Activated CD4-positive, alpha-beta T cell treated with anti-CD3 and anti-CD28 coated beads, Interleukin-2, amount 50 U/mL, for 16 hours (primary cell): Measurements from ENCODE around the gene MAN1A1.
"Not testable (repeated sequence)": the region's sequence is repeated elsewhere in the genome, so short reads cannot be mapped to it uniquely, and the experiment has no call there.

ENCODE experiments used
- DNase-seq: peaks from one replicate; pipeline ENCODE4 v3.0.0-alpha.2; 2020

The MAN1A1 gene

DNA sequence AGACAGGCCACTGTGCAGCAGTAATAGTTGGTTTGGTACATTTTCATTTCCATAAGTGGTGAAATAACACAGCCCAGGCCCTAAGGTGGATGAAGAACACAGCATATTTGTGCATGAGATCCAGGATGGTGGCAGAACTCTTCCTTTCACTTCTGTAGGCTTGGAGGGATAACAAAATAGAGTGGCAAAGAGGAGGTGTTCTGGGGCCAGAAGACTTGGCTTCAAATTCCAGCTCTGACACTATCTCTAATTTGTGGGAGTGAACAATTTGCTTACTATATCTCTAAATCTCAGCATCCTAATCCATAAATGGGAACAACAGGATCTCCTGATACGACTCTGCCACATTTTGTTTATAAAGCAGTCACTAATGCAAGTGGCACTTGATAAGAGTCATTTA lies 159.4 kb downstream of the MAN1A1 start:
- no peak for DNase-seq

DNA sequence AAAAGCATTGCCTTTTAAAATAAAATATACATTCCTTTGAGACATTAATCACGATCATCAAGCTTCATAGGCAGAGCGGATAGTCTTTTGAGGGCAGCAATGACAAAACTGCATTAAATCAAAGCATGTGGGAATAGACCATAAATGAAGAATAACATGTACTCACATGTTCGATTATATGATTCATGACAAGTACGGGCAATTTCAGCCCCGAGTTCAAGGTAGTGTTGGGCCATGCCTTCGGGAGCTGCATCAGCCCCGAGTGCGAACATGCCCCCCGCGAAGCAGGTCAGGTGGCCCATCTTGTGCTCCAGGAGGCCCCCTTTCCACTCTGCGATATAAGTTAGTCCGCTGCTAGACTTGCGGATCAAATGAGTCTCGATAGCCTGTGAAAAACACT lies 160.1 kb downstream of the MAN1A1 start:
- DNase-seq = no peak

DNA sequence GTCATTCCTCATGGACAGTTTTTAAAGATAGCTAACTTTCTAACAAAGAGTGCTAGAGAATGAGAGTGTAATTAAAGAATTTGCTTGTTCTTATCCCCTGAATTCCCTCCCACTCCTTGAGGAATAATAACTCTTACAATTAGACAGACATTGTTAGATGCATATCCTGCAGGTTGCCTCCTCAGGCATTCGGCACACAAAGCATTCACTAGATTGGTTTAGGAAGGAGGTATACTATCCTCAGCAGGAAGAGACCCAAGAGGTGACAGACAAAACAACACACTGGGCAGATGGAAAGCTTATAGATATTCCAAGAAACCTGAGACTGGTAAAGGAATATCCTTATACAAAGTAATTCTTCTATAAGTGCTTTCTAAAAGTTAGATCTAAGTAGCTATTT lies 162.0 kb downstream of the MAN1A1 start:
- DNase-seq = no peak

DNA sequence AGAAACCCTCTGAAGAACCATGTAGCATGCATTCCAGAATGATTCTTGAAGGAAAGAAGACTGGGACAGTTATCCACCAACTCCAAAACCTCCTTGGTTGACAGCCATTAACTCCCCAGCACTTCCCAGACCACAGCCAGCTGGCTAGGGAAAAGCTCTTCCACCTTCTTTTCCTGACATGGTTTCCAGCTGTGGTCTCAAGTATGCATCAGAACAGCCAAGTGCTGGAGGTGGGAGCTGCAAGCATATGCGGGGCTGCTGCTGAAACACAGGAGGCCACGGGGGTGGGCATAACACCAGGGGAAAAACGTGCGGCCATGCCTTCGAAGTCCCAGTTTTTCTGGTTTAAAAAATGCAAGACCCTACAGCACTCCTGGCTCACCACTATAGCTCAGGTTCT lies 163.1 kb downstream of the MAN1A1 start:
- no peak for DNase-seq

GRCh38 chr6:119184008-119184648 lies 165.4 kb downstream of the MAN1A1 start:
- no peak for DNase-seq

DNA sequence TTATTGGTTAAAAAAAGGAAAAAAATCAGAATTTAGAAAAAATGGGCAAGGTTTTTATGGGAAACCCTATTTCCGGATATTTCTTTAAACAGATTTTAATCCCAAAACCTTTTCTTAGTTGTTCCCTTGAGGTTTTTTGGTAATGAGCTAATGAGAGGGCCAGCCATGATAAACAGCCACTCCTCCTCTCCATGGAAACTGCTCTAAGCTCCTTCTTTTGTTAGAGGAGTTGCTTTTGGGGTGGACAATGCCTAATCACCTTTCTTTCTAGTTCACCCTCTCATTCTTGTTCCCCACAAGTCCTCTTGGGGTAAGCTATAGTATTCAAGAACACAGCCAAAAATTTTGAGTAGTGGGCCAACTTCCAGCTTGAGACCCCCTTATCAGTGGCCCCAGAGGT lies 166.1 kb downstream of the MAN1A1 start:
- DNase-seq = no peak

DNA sequence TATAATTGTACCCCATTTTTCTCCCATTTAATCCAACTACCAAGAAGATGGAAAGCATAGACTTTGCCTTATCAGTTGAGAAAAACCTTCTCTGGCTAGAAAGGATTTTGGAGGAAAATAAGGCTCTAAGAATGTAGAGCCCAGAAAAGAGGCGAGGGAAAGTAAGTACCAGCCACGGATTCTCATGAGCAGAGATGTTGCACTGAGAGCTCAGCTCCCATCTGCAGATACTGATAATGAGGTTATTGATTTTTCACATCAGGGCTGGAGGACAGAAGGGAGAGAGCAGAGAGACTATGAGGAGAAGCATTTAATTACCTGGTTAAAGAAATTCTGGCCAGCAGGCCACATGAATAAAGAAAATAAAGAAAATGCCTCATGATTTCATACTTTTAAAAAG lies 166.7 kb downstream of the MAN1A1 start:
- no peak for DNase-seq

DNA sequence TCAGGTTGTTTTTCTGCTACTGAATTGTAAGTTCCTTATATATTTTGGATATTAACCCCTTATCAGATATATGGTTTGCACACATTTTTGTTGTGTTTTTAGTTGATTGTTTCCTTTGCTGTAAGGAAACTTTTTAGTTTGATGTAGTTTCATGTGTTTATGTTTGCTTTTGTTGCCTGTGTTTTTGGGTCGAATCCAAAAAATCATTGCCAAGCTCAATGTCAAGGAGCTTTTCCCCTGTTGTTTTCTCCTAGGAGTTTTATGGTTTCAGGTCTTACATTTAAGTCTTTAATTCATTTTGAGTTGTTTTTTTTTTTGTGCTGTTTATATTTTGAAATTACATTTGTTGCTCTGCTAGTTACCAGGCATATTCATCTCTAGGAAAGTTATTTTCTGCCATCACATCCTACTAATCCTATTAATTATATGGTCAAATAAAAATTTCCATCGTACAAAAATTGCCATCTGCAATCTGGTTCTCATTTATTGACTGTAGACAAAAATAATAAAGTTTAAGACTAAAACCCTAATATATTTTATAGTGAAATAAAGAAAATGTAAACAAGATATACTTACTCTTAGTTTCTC lies 167.3 kb downstream of the MAN1A1 start:
- no peak for DNase-seq

DNA sequence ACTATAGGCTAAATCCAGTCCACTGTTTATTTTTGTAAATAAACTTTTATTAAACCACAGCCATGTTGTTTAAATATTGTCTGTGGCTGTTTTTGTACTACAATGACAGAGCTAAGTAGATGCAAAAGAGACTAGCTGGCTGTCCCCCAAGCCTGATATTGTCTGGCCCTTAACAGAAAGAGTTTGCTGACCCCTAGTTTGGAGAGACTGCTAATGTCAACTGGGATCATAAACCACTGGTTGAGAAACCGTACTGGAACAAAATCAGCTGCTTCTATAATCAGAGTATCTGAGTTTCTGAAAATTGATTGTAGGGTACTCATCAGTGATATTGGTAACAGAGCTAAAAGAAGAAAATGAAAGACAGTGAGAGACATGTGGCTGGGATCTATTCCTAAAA lies 168.5 kb downstream of the MAN1A1 start:
- DNase-seq = no peak

DNA sequence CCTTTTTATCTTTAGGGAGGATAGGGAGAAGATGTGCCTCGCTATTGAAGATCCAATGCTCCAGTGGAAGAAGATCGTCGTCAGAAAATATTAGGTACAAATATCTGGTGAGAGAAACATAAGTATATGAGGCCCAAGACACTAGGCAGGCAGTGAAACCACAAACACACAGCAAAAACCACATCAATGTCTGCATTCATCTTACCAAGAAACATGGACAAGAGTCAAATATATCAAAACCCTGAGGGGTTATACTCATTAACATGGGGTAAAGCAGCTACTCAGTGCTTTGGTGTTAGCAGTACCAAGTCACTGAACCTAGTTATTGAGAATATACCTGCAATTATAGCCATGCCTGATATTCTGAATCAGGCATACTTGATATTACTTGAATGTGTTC lies 169.7 kb downstream of the MAN1A1 start:
- peak; percentile 6 for DNase-seq

- DNase-seq = no peak
Measured at GRCh38 chr6:119179062-119179461, 170.5 kb downstream of the MAN1A1 start.

DNA sequence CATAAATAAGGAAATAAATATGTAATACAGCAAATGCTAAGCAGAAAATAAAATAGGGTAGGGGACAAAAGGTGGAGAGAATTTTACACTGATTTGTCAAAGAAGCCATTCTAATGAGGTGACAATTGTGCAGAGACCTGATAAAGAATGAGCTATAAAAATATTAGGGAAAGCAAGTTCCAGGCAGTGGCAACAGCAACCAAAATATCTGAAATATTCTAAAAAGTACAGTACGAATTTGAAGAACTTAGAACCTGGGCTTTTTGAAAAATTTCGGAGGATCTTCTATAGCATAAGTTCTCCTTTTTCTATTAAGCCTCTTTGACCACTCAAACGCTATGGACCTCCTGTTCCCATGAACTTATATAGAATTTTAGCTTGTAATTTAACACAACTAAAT lies 173.1 kb downstream of the MAN1A1 start:
- no peak for DNase-seq

DNA sequence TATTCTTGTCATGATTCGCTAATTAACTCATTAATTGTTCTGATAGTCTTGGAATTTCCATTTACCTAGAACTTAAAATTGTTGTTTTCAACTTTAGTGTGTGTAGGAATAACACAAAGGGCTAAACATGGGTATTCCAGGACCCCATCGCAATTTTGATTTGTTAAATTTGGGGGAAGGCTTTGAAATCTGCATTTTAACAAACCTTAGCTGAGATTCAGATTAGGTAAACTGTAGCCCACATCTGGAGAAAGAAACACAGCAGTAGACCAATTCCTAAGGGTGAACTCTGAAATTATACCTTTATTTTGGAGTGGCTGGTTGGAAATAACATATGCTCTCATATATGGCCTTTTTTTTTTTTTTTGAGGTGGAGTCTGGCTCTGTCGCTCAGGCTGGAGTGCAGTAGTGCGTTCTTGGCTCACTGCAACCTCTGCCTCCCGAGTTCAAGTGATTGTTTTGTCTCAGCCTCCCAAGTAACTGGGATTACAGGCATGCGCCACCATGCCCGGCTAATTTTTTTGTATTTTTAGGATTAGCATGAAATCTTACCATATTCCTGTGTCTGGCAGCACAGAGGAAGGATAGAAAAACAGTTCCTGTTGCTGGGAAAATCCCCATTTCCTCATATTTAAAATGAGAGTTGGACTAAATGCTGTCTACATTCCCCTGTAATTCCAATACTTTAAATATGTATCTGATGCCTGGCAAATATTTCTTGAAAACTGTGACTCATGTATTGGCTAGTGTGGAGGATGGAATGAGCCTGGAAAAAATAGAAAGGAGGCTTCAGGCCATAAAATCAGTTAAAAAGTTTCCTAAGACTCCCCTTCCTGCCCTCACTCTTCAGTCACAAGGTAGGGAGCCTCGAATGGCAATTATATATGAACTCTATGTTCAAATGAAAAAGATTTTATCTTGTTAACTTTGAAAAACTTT lies 174.4 kb downstream of the MAN1A1 start:
- DNase-seq = no peak

GRCh38 chr6:119174085-119174445 lies 175.5 kb downstream of the MAN1A1 start:
- DNase-seq = no peak

- DNase-seq = no peak
Measured at GRCh38 chr6:119173249-119174084, 176.1 kb downstream of the MAN1A1 start.

DNA sequence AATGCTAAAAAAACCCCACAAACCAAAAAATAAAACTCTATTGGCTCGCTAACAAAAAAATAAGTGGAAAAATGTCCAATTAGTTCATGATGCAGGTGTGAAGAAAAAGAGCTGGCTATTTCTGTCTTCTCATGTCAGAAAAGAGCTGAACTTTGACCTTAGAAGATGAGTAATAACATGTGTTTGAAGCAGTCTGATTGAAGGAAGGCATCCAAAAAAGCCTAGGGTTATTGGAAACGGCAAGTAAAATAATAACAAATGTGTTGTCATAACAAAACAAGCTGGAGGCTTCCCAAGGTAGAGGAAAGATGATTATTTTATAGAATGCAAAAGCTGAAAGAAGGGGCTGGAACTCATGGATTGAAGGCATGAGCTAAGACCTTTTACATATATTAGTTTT lies 176.7 kb downstream of the MAN1A1 start:
- no peak for DNase-seq

DNA sequence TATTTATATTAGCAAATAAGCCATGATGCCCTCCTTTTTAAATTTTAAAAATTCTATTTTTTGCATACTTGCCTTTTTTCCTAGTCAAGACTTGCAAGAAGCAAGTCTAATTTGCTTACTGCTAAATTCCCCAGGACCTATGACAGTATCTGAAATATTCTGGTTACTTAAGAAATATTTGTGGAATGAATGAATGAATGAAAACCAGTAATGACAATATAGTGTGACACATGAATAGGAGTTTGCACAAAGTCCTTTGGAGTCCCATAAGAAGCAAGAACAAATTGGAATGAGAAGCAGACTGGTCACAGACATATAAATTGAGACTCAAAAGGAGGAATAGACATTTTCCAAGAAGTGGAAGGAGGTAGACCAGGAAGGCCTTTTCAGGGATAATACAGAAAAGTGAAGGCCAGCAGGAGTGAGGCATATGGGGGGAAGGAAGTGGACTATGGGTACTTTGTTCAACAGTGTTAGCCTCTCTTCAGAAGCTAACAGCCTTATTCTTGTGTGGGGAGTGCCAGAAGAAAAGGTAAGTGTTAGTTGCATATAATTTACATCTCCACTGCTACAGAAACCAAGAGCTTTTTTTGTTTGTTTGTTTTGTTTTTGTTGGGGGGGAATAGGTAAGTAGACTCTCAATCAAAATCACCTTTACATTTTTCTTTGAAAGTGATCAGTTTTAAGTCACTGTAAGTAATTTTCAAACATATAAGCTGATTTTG lies 177.5 kb downstream of the MAN1A1 start:
- no peak for DNase-seq

GRCh38 chr6:119171088-119171841 lies 178.3 kb downstream of the MAN1A1 start:
- DNase-seq = no peak

DNA sequence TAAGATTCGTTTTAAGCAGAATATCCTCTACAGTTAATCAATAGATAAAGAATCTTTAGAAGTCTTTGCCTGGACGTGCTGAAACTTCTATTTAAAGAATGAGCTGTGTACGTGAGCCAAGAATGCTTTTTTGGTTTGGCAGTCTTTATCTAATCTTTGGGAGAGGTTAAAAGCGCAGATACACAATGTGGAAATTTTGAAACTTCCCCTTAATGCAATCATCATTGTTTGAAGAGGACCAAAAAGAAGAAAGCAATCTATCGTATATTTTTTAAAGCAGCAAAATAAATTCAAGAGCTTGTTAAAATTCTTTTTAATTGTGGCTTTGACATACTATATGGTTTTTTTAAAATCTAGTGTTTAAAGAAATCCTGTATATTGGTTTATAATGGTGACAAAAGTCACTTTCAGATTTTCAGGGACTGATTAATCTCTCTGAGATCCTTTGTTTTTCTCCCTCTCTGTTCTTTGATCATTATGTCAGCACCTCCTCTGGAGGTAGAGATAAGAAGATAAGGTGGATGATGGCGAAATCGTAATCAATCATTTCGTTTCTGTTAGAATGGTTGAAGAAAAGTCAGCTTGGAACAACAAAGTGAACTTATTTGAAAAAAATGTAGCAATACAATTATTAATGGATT lies 179.0 kb downstream of the MAN1A1 start:
- DNase-seq = no peak

DNA sequence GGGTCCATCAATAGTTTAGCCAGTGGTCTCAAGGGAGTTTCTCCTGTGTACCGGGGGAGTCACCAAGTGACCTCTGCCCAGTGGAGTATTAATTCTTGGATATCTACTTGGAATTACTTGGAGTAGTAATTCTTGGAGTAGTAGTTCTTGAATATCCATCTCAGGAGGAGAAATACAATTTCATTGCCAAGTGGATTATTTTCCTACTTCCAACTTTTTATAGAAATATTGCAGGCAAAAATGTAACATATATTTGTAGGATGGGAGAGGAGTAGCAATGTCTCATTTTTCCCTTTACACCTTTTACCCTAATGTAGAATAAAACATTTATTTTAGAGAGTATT lies 179.5 kb downstream of the MAN1A1 start:
- DNase-seq = no peak

GRCh38 chr6:119169355-119169754 lies 180.2 kb downstream of the MAN1A1 start:
- DNase-seq = not testable (repeated sequence)
